ENCODE results near the gene MKRN1.
A peak's percentile ranks its signal among the peaks of the same experiment; 100 is the strongest.
"Not testable (repeated sequence)": the region's sequence is repeated elsewhere in the genome, so short reads cannot be mapped to it uniquely, and the experiment has no call there.

Gene MKRN1

GRCh38 chr7:140435252-140435895 lies 43.9 kb downstream of the MKRN1 start:
- no peak for DNase-seq (ENCODE audit: low read depth)

- no peak for DNase-seq (ENCODE audit: low read depth)
Observed at GRCh38 chr7:140433396-140433795, 45.9 kb downstream of the MKRN1 start.

- DNase-seq (ENCODE audit: low read depth) = no peak
Observed at GRCh38 chr7:140426130-140426529, 53.2 kb downstream of the MKRN1 start.

- no peak for DNase-seq (ENCODE audit: low read depth)
Observed at GRCh38 chr7:140425718-140426117, 53.6 kb downstream of the MKRN1 start.

- no peak for DNase-seq (ENCODE audit: low read depth)
Observed at GRCh38 chr7:140423501-140423900, 55.8 kb downstream of the MKRN1 start.

GRCh38 chr7:140421521-140421920 lies 57.8 kb downstream of the MKRN1 start:
- no peak for DNase-seq (ENCODE audit: low read depth)

GRCh38 chr7:140418653-140419052 lies 60.7 kb downstream of the MKRN1 start:
- DNase-seq (ENCODE audit: low read depth) = no peak

- DNase-seq (ENCODE audit: low read depth) = not testable (repeated sequence)
Observed at GRCh38 chr7:140418156-140418472, 61.2 kb downstream of the MKRN1 start.

GRCh38 chr7:140417456-140418155 lies 61.7 kb downstream of the MKRN1 start:
- DNase-seq (ENCODE audit: low read depth) = no peak

GRCh38 chr7:140416560-140416959 lies 62.7 kb downstream of the MKRN1 start:
- no peak for DNase-seq (ENCODE audit: low read depth)

GRCh38 chr7:140415816-140416215 lies 63.5 kb downstream of the MKRN1 start:
- not testable (repeated sequence) for DNase-seq (ENCODE audit: low read depth)

- no peak for DNase-seq (ENCODE audit: low read depth)
Observed at GRCh38 chr7:140415361-140415760, 63.9 kb downstream of the MKRN1 start.

GRCh38 chr7:140404565-140405065 lies 74.7 kb downstream of the MKRN1 start:
- DNase-seq (ENCODE audit: low read depth) = no peak

- DNase-seq (ENCODE audit: low read depth) = peak; percentile 20
Observed at GRCh38 chr7:140403878-140404564, 75.3 kb downstream of the MKRN1 start, which contains the start of gene RAB19. Gene RAB19, plus strand, starts transcription at chr7:140404058. Its CDS starts 3,589 bp downstream, at chr7:140407647.
